Measurements from ENCODE around the gene THRB. TPM values are rescaled to one million over a fixed set of nuclear protein-coding genes. Genes with fewer than 3 reads are reported as not detected.

THRB gene
- total and polyA plus RNA-seq, 2 experiments from 2014 or later: 26.8 to 60.0 TPM

GRCh38 chr3:24128199-24129005 is 366.2 kb downstream of the THRB start:
- Histone ChIP-seq H3K4me3 (no peak overlapping the region), H4K20me1 (ENCODE audit: insufficient read depth, poor library complexity, severe bottlenecking) (no peaks in the 10 kb centered on the region), H3K4me1 (ENCODE audit: insufficient read depth) (peaks cover 4% of the 10 kb centered on the region), H3K36me3 (replicated peaks; ENCODE audit: insufficient read depth, low read depth) (no peaks in the 10 kb centered on the region), H3K9me2 (replicated peaks; ENCODE audit: insufficient read depth) (no peaks in the 10 kb centered on the region), H3K9me3 (ENCODE audit: low read depth) (no peaks in the 10 kb centered on the region), H2AFZ (no peak overlapping the region), H3K4me2 (no peak overlapping the region), H3K27me3 (no peaks in the 10 kb centered on the region), H3K79me2 (no peaks in the 10 kb centered on the region), H3K27ac (peak overlapping the region; percentile 66)
- DNase-seq (ENCODE audit: low spot score): no peak
- WGBS (ENCODE audit: low lambda C conversion rate, missing lambda C conversion rate): 68% methylated on average over 4 of the region's 4 CpGs
- TF ChIP-seq CTCF (IDR thresholded peaks at IDR 0.05; ENCODE audit: poor library complexity) (no peak), EZH2 (IDR thresholded peaks at IDR 0.05; ENCODE audit: borderline replicate concordance) (no peak), EZH2phosphoT487 (IDR thresholded peaks at IDR 0.05; ENCODE audit: low read depth, severe bottlenecking, unreplicated experiment) (no peak)

- no peaks in the 10 kb centered on the region for H3K27me3 ChIP-seq
- no peak overlapping the region for H3K4me3 ChIP-seq
- H3K9me3 ChIP-seq (ENCODE audit: low read depth): no peaks in the 10 kb centered on the region
- H2AFZ ChIP-seq: no peak overlapping the region
- H3K9me2 ChIP-seq (replicated peaks; ENCODE audit: insufficient read depth): no peaks in the 10 kb centered on the region
- TF ChIP-seq EZH2 (IDR thresholded peaks at IDR 0.05; ENCODE audit: borderline replicate concordance) (no peak), EZH2phosphoT487 (IDR thresholded peaks at IDR 0.05; ENCODE audit: low read depth, severe bottlenecking, unreplicated experiment) (no peak), CTCF (IDR thresholded peaks at IDR 0.05; ENCODE audit: poor library complexity) (no peak)
- H3K27ac ChIP-seq: no peak overlapping the region
- H3K36me3 ChIP-seq (replicated peaks; ENCODE audit: insufficient read depth, low read depth): no peaks in the 10 kb centered on the region
- DNase-seq (ENCODE audit: low spot score): no peak
- H3K4me1 ChIP-seq (ENCODE audit: insufficient read depth): peaks cover 4% of the 10 kb centered on the region
- no peak overlapping the region for H3K4me2 ChIP-seq
- 94% methylated on average over 1 of the region's 1 CpG for WGBS (ENCODE audit: low lambda C conversion rate, missing lambda C conversion rate)
- H3K79me2 ChIP-seq: no peaks in the 10 kb centered on the region
- H4K20me1 ChIP-seq (ENCODE audit: insufficient read depth, poor library complexity, severe bottlenecking): no peaks in the 10 kb centered on the region
Observed at GRCh38 chr3:24123596-24123995, 371.1 kb downstream of the THRB start.

- no peaks in the 10 kb centered on the region for H3K27me3 ChIP-seq
- no peaks in the 10 kb centered on the region for H3K36me3 ChIP-seq (replicated peaks; ENCODE audit: insufficient read depth, low read depth)
- H3K27ac ChIP-seq: no peak overlapping the region
- H3K4me2 ChIP-seq: no peak overlapping the region
- no peaks in the 10 kb centered on the region for H3K4me1 ChIP-seq (ENCODE audit: insufficient read depth)
- no peak for TF ChIP-seq EZH2 (IDR thresholded peaks at IDR 0.05; ENCODE audit: borderline replicate concordance)
- no peak for TF ChIP-seq EZH2phosphoT487 (IDR thresholded peaks at IDR 0.05; ENCODE audit: low read depth, severe bottlenecking, unreplicated experiment)
- no peak for TF ChIP-seq CTCF (IDR thresholded peaks at IDR 0.05; ENCODE audit: poor library complexity)
- no peaks in the 10 kb centered on the region for H3K79me2 ChIP-seq
- no peak overlapping the region for H2AFZ ChIP-seq
- no peaks in the 10 kb centered on the region for H3K9me2 ChIP-seq (replicated peaks; ENCODE audit: insufficient read depth)
- no peak overlapping the region for H3K4me3 ChIP-seq
- no peaks in the 10 kb centered on the region for H4K20me1 ChIP-seq (ENCODE audit: insufficient read depth, poor library complexity, severe bottlenecking)
- WGBS (ENCODE audit: low lambda C conversion rate, missing lambda C conversion rate): 90% methylated on average over 3 of the region's 3 CpGs
- DNase-seq (ENCODE audit: low spot score): no peak
- H3K9me3 ChIP-seq (ENCODE audit: low read depth): no peaks in the 10 kb centered on the region
Observed at GRCh38 chr3:24120434-24120833, 374.2 kb downstream of the THRB start.
